Activated CD4-positive, alpha-beta T cell treated with anti-CD3 and anti-CD28 coated beads for 4 hours (primary cell): ENCODE measurements around the gene CTBP1.

Source experiments
- DNase-seq, 2 donors: peaks; one replicate each; pipeline ENCODE4 v3.0.0-alpha.2; 2020

Gene CTBP1

DNA sequence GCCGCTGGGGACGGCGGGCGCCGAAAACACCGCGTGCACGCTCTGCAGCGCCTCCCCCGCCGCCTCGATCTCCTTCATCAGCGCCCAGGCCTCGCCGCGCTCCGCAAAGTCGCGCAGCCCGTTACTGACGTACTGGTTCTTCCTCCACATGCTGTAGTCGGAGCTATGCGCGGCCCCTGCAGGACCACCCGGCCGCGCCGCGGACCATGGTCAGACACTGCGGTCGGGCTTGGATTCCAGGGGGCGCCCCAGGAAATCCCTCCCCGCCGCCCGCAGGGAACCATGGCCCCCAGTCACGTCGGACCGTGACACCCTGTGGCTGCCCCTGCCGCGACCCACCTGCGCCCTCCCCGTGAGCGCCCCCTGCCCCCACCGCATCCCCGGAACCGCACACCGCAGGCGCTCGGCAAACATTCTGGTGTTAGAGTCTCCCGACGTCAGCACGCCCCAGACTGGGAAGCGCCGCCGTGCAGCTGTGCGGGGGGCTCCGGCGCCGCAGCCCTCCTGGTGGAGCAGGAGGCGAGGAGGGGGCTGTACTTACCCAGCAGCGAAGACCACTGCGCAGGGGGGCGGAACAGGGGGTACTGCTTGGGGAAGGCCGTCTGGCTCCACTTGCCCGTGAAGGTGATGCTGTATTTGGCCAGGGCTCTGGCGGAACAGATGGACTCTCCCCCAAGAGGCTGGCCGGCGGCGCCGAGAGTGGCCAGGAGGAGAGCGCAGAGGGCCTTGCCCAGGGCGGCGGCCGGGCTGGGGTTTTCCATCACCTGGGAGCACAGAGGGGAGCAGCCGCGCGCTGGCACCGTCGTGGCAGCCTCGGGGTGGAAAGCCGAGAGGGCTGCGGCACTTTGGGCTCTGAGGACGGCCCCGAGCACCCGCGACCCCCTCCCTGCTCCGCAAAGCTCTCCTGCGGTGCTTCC lies 77.4 kb downstream of the CTBP1 start:
- DNase-seq, result peak; percentile 44 to 48

DNA sequence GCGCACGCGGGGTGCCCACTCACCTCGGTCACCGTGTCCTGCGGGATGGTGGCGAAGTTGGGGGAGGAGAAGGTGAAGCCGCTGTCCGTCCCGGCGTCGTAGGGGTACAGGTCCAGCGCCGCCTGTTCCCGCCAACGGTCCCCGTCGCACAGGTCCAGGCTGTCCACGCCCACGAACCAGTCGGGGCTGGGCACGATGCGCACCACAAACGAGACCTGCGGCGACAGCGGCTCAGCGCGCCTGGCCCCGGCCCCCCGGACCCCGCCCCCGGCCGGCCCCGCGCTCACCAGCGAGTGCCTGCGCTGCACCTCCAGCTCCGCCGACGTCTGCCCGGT lies 78.0 kb downstream of the CTBP1 start:
- DNase-seq, result no peak

DNA sequence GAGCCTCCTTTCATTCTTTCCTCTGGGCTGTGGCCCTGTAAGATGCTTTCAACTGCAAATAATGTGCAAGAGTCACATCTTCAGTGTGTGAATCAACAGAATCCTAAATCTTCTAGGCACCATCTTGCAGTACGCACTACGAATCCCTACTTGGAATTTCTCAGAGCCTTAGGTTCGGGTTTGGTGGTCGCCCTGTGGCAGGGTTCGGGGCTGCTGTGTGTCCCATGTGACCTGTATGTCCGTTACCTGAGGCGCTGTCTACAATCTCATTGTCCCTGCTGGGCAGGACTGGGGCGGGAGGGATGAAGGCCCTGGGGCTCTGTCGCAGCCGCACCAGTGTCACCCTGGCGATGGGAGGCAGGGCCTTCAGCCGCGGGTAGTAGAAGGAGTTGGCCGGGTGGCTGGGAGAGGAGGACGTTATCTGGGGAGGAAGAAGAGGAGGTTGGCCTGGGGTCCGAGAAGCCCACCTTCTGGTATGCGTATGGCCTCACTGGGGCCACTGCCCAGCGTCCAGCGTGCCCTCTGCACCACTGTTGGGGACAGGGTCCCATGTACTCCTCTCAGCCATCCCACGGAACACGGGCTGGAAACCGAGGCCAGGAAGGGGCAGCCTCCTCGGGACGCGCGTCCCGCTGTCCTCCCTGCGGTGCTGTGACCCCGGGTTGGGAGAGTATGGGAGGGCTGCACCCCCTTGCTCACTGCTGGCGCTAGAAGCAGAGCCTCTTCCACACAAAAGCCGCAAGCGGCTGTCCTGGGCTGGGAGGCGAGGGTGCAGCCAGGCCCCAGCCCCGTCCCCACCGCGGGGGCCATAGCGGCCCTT lies 78.6 kb downstream of the CTBP1 start:
- DNase-seq, result no peak

DNA sequence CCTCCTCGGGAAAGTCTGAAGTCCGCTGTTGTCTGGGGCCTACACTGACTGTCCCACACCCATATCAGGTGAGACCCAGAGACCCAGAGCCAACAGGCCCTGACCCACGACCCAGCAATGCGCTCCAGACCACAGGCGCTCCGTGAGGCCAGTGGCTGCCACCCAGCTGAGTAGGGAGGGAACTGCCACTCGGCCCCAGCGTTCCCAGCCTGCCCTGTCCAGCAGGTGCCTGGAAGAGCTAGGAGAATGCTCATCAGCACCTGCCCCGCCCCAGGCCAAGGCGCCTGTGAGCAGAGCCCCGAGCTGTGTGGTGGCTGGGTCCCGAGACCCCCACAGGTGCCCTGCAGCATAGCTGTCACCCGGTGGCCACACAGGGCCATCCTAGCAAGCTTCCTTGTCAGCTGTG lies 79.2 kb downstream of the CTBP1 start:
- no peak for DNase-seq

DNA sequence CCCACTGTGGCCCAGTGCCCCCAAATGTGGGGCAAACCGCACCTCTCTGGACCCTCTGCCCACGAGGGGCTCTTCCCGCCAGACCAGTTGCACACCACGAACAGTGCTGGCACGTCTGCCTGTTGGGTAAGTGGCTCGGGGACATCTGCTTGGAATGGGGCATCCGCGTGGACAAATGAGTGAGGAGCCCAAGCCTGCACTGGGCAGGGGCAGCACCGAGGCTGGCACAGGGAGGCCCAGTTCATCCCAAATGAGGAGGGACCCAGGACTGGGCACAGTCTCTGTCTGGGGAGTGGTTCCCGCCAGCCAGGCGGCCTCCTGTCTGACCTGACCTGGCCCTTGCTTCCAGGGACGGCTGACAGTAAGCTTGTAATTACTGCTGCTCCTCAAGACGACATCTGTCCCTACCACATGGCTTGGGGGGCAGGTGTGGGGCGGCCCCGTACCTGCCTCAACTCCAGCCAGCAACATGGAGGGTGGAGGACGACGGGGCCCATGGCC lies 79.7 kb downstream of the CTBP1 start:
- DNase-seq, result no peak

DNA sequence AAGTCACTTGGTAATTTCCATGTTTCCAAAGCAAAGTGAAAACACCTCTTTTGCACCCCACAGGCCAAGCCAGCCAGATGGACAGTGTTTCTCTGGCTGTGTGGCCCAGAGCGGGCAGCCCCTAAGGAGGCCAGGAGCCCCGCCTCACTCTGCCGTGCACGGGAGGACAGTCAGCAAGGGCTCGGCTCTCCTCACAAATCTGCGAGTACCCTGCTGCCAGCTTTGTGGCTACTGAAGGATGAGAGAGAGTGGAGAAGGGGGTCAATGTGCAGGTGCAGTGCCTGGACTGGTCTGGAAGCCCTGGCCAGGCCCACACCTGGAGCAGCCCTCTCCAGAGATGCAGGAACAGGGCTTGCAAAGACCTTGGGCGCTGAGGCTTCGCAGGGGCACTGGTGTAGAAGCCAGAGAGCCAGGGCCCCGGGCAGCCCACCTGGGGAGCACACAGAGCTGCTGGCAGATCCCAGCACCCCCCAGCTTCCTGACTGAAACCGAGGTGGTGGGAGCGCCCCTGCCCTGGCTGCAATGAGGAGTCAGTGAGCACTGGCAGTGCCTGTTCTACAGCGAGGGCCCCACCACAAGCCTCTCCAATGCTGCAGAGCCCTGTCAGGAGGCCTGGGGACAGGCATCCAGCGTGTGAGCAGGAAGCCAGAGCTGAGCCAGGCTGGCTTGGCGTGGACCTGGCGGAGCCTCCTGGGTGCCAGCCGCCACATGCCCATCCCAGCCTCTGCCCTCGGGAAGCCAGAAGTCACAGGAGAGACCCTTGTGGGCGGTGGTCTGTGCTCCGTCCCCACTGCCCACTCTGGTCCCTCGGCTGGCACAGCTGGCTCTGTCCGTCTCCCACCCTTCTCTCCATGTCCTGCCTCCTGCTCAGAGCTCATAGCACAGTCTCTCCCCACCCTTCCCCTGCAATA lies 80.5 kb downstream of the CTBP1 start:
- DNase-seq, result no peak

DNA sequence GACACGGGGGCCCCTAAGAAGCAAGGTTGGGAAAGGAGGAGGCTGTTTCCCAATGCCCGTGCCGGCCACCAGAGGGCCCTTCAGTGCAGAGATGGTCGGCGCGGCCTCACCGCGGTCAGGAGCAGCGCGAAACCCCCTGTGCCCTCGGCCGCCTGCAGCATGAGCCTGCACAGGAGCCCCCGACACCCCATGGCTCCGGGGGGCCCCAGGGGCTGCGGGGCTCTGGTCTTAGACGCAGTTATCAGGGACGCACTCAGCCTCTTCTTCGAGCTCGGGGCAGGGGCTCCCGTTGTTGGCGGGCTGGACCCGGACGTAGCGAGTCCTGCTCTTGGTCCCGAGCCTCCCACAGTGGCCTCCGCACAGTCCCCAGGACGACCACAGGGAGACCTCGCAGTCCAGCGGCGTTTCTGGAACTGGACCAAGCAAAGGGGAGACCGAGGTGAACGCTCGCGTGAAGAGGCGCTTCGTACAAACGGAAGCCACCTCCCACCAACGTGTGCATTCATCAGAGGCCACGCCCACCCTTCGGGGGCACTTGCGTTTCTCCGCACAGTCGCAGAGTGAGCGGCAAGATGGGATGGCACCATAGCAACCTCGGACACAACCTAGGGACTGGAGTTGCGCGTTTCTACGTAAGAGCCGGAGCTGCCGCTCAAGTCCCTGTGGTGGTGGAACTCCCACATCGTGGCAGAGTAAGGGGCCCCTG lies 81.5 kb downstream of the CTBP1 start:
- DNase-seq, result peak; percentile 86 to 90

DNA sequence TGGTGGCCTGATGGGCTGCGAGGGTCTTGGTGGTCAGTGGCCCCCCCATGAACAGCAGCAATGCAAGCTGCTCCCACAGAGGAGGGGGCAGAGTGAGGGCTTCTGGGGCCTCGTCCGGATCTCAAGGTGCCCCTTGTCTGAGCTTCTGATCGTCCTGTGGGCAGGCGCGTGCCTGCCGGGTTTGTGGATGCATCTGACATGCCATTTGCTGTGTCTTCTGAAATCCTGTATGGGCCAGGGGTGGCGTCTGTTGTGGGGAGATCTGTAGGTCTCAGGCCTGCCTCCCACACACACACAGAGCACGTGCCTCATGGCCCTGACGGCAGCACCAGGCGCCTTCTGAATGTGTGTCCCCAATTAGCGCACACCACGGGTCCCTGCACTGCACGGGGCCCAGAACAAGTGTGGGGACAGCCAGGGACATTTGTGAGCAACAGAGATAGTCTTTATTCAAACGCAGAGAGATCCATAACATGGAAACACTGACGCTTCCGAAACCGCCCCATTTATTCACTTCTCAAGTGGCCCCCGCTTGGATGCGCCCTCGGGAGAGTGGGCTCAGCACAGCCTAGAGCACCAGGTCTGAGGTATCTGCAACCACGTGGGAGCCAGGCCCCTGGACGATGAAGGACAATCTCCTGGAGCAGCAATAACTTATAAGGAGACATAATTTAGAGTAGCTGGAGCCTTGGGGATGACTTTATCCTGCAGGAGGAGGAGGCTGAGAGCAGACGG lies 82.3 kb downstream of the CTBP1 start:
- DNase-seq, result no peak

DNA sequence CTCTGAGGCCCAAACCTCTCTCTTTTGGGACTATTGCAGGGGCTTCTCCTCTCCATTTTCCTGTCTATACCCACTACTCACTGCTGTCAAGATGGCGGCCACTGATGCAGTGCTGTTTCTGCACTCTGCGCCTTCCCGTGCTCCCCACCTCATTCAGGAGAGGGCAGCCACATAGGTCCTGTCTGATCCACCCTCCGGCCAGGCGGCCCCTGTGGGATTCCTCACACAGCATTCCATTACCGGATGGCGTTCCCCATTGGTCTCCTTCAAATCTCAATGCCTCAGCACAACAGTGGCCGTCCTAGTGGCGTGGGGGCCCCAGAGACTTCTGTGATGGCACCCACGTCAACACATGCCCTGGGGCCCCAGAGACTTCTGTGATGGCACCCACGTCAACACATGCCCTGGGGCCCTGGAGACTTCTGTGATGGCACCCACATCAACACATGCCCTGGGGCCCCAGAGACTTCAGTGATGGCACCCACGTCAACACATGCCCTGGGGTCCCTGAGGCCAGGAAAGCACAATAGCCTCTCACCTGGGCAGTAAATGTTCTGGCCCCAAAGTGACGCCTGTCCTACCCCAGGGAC lies 83.9 kb downstream of the CTBP1 start:
- DNase-seq, result no peak

DNA sequence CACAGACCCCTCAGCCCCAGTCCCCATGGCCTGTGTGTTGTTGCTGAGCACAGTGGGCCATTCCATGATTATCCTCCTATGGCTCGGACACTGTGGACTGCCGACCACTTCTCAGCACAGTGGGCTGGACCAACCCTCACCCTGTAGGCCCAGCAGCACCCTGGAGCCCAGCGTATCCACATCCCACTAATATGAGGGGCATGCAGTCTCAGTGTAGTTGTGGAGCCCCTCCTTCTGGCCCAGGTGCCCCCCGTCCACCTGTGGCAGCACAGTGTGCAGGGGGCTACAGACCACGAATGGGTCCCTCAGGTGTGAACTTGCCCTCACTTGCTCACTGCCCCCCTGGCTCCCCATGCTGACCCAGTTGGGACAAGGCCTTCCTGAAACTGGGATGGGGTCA lies 84.5 kb downstream of the CTBP1 start:
- DNase-seq, result no peak

DNA sequence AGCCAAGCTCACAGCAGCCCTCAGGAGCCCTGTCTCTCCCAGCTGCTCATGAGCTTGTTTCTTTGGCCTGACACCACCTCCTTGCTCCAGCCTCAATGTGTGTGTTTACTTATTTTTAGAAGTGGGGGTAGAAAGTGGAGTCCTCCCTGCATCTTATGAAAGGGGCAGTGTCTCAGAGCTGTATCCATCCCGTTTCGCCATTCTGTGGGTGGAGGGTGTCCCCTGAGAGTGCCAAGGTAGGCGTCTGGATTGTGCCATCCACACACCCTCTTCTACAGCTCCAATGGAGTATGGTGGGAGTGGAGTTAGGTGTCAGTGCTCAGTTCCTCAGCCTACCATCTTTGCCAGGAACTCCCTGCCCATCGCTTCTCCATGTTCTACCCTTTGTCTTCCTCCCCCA lies 84.9 kb downstream of the CTBP1 start:
- DNase-seq, result no peak
